H9 (cell line): ENCODE results near the gene ARG1. TPM values are rescaled to one million over a fixed set of nuclear protein-coding genes. Genes with fewer than 3 reads are reported as not detected.

Experiments used
- DNase-seq: peaks from one replicate; pipeline ENCODE4 v3.0.0-alpha.2; 2017
- H2AFZ ChIP-seq: one replicate; pipeline ENCODE4 v1.6.1; 2013; ENCODE audit warnings: mild to moderate bottlenecking, low read length, control low read depth, moderate library complexity
- H2AK5ac ChIP-seq: 2 replicates; pipeline ENCODE4 v1.6.1; 2013; ENCODE audit warnings: low read length, control low read depth, mixed read lengths; ENCODE audit not compliant: insufficient read length
- H2BK120ac ChIP-seq: one replicate; pipeline ENCODE4 v1.6.1; 2013; ENCODE audit warnings: low read depth, mild to moderate bottlenecking, low read length, control low read depth, inconsistent platforms; ENCODE audit not compliant: poor library complexity, severe bottlenecking
- H2BK12ac ChIP-seq: 2 replicates; pipeline ENCODE4 v1.6.1; 2013; ENCODE audit warnings: low read length, control low read depth, mixed read lengths, low read depth; ENCODE audit not compliant: insufficient read length
- H2BK15ac ChIP-seq: 2 replicates; pipeline ENCODE4 v1.6.1; 2013; ENCODE audit warnings: low read depth, low read length, control low read depth
- H2BK20ac ChIP-seq: one replicate; pipeline ENCODE4 v1.6.1; 2013; ENCODE audit warnings: low read depth, mild to moderate bottlenecking, low read length, control low read depth, inconsistent platforms; ENCODE audit not compliant: poor library complexity, severe bottlenecking
- H2BK5ac ChIP-seq: 2 replicates; pipeline ENCODE4 v1.6.1; 2013; ENCODE audit warnings: low read length, control low read depth, mixed read lengths; ENCODE audit not compliant: insufficient read length
- H3K14ac ChIP-seq: 2 replicates; pipeline ENCODE4 v1.6.1; 2013; ENCODE audit warnings: low read length, control low read depth; ENCODE audit not compliant: insufficient read depth
- H3K18ac ChIP-seq: 2 replicates; pipeline ENCODE4 v1.6.1; 2013; ENCODE audit warnings: low read depth, mild to moderate bottlenecking, mixed read lengths, low read length, control low read depth; ENCODE audit not compliant: insufficient read length
- H3K23ac ChIP-seq: 2 replicates; pipeline ENCODE4 v1.6.1; 2013; ENCODE audit warnings: low read length, control low read depth, mixed read lengths, low read depth; ENCODE audit not compliant: insufficient read length
- H3K23me2 ChIP-seq: 2 replicates; pipeline ENCODE4 v1.6.1; 2013; ENCODE audit warnings: low read depth, mild to moderate bottlenecking, mixed read lengths, low read length, control low read depth; ENCODE audit not compliant: insufficient read length, poor library complexity, severe bottlenecking
- H3K27ac ChIP-seq: 2 replicates; pipeline ENCODE4 v1.5.1; 2013; ENCODE audit warnings: low read length, control low read depth, mixed read lengths, low read depth; ENCODE audit not compliant: insufficient read length
- H3K27me3 ChIP-seq: 2 replicates; pipeline ENCODE4 v1.6.1; 2013; ENCODE audit warnings: low read length, control low read depth, inconsistent platforms; ENCODE audit not compliant: insufficient read depth
- H3K4ac ChIP-seq: 2 replicates; pipeline ENCODE4 v1.6.1; 2013; ENCODE audit warnings: low read depth, mild to moderate bottlenecking, control low read depth, inconsistent platforms, low read length, moderate library complexity
- H3K4me1 ChIP-seq: 2 replicates; pipeline ENCODE4 v1.6.1; 2013; ENCODE audit warnings: low read length, control low read depth, inconsistent platforms; ENCODE audit not compliant: insufficient read depth
- H3K4me2 ChIP-seq: 2 replicates; pipeline ENCODE4 v1.6.1; 2013; ENCODE audit warnings: low read length, control low read depth, mixed read lengths; ENCODE audit not compliant: insufficient read length, insufficient read depth
- H3K56ac ChIP-seq: 2 replicates; pipeline ENCODE4 v1.6.1; 2013; ENCODE audit warnings: low read depth, mild to moderate bottlenecking, mixed read lengths, low read length, control low read depth; ENCODE audit not compliant: insufficient read length
- H3K79me1 ChIP-seq: 2 replicates; pipeline ENCODE4 v1.6.1; 2013; ENCODE audit warnings: low read depth, mild to moderate bottlenecking, moderate library complexity, low read length, control low read depth, inconsistent platforms; ENCODE audit not compliant: insufficient read depth, poor library complexity, severe bottlenecking
- H3K79me2 ChIP-seq: 2 replicates; pipeline ENCODE4 v1.6.1; 2013; ENCODE audit warnings: low read length, control low read depth, inconsistent platforms; ENCODE audit not compliant: insufficient read depth
- H3K9ac ChIP-seq: 2 replicates; pipeline ENCODE4 v1.6.1; 2013; ENCODE audit warnings: low read length, control low read depth, mixed read lengths; ENCODE audit not compliant: insufficient read length; ENCODE audit errors: extremely low read depth
- H3K9me3 ChIP-seq: one replicate; pipeline ENCODE4 v1.6.1; 2013; ENCODE audit warnings: low read depth, low read length, inconsistent platforms; ENCODE audit not compliant: control insufficient read depth
- H3T11ph ChIP-seq: one replicate; pipeline ENCODE4 v1.6.1; 2013; ENCODE audit warnings: mild to moderate bottlenecking, low read length, control low read depth, inconsistent platforms
- H4K20me1 ChIP-seq: one replicate; pipeline ENCODE4 v1.6.1; 2013; ENCODE audit not compliant: control insufficient read depth, insufficient read length, insufficient read depth
- H4K5ac ChIP-seq: 2 replicates; pipeline ENCODE4 v1.6.1; 2013; ENCODE audit warnings: low read depth, mild to moderate bottlenecking, mixed read lengths, low read length, control low read depth; ENCODE audit not compliant: insufficient read length
- H4K8ac ChIP-seq: replicated peaks from 2 replicates; pipeline ENCODE4 v1.6.1; 2013; ENCODE audit warnings: low read length, control low read depth, mixed read lengths, low read depth; ENCODE audit not compliant: insufficient read length
- H4K91ac ChIP-seq: 2 replicates; pipeline ENCODE4 v1.6.1; 2013; ENCODE audit warnings: low read depth, mild to moderate bottlenecking, moderate library complexity, mixed read lengths, low read length, control low read depth; ENCODE audit not compliant: insufficient read length
- H3K27ac Mint-ChIP-seq, 3 experiments: 2 replicates in 2 of 3; 3 replicates in 1 of 3; pipeline ENCODE4 v1.8.0; 2020 to 2021; ENCODE audit warnings: mixed read lengths in 3 of 3, mild to moderate bottlenecking in 1 of 3, moderate library complexity in 1 of 3
- H3K27me3 Mint-ChIP-seq: 2 replicates; pipeline ENCODE4 v1.8.0; 2021; ENCODE audit warnings: low read depth, mild to moderate bottlenecking, moderate library complexity, mixed read lengths
- H3K36me3 Mint-ChIP-seq, 3 experiments: 2 replicates in 2 of 3; 3 replicates in 1 of 3; pipeline ENCODE4 v1.8.0; 2020 to 2021; ENCODE audit warnings: low read depth in 3 of 3, mixed read lengths in 3 of 3; ENCODE audit not compliant: insufficient read depth in 1 of 3
- H3K4me1 Mint-ChIP-seq, 2 experiments: 2 replicates each; pipeline ENCODE4 v1.8.0; 2020; ENCODE audit warnings: mixed read lengths in 2 of 2
- H3K4me3 Mint-ChIP-seq, 2 experiments: 2 replicates in 1 of 2; 3 replicates in 1 of 2; pipeline ENCODE4 v1.8.0; 2020 to 2021; ENCODE audit warnings: mild to moderate bottlenecking in 2 of 2, mixed read lengths in 2 of 2, moderate library complexity in 1 of 2
- H3K9me3 Mint-ChIP-seq, 2 experiments: 2 replicates in 1 of 2; 3 replicates in 1 of 2; pipeline ENCODE4 v1.8.0; 2020; ENCODE audit warnings: mild to moderate bottlenecking in 2 of 2, mixed read lengths in 2 of 2, moderate library complexity in 1 of 2
- WGBS: extraction: QIAGEN DNeasy Blood & Tissue Kit; methylation state at CpG from one replicate; pipeline ENCODE4 v1.1.7; 2013; ENCODE audit warnings: missing lambda C conversion rate, low lambda C conversion rate, mixed read lengths; ENCODE audit not compliant: insufficient read length; ENCODE audit errors: extremely low coverage; 5-methylcytosine and 5-hydroxymethylcytosine counted together
- total RNA-seq: library from RNA; stranded (reverse); gene quantifications from 2 replicates; pipeline ENCODE4 v1.2.1, GENCODE V29; 2021
- TF ChIP-seq, protein P1 (sequence below): fragments of 200-600 bp; sonication (generic); conservative IDR thresholded peaks from 3 replicates; pipeline ENCODE4 v1.8.0; 2021; ENCODE audit warnings: antibody characterized with exemption, mild to moderate bottlenecking

ARG1 gene
- total RNA-seq, 1 experiment from 2014 or later, result not detected

DNA sequence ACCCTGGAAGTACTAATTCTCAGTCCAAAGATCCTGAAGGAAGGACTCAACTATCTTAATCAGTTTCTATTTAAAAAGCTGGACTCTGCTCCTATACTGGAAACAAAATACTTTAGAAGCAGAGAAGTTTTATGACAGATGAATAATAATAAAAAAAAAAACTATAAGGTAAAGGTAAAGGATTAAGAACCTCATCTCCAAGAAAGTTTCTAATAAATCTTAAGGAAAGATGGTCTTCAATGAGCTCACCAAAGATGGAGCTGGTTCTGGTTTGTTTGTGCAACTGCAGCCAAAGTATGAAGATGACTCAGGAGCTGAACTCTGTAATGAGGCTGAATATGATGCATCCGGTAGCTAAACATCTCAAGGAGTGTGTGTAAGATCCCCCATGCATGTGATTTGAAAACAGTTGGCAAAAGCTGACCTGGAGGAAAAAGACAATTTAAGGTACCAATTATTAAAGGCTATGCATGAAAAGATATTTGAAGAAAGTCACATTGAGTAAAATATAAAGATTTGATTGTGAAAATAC, 29.8 kb downstream of the ARG1 start:
- Mint-ChIP-seq H3K27ac (no peak overlapping the region), H3K27me3 (no peaks in the 10 kb centered on the region), H3K36me3 (peaks cover 2 to 54% (median 49%) of the 10 kb centered on the region in 3 experiments; a peak in 5 of 7 replicates), H3K4me3 (no peak overlapping the region), H3K9me3 (no peaks in the 10 kb centered on the region), H3K4me1 (no peaks in the 10 kb centered on the region)
- H3K14ac ChIP-seq, result no peak overlapping the region
- H3K27ac ChIP-seq, result no peak overlapping the region
- no peak overlapping the region for H2BK12ac ChIP-seq
- H3K4ac ChIP-seq, result no peak overlapping the region
- no peak overlapping the region for H2BK5ac ChIP-seq
- no peak overlapping the region for H3K56ac ChIP-seq
- H3K79me1 ChIP-seq, result no peaks in the 10 kb centered on the region
- no peak overlapping the region for H3K4me2 ChIP-seq
- no peak for DNase-seq
- H3K27me3 ChIP-seq, result no peaks in the 10 kb centered on the region
- no peak overlapping the region for H3K23ac ChIP-seq
- no peak overlapping the region for H2BK120ac ChIP-seq
- no peak overlapping the region for H2BK20ac ChIP-seq
- H4K8ac ChIP-seq, result no peak overlapping the region
- no peak overlapping the region for H3K9ac ChIP-seq
- no peak overlapping the region for H2BK15ac ChIP-seq
- H3K18ac ChIP-seq, result no peak overlapping the region
- H4K5ac ChIP-seq, result no peak overlapping the region
- H4K91ac ChIP-seq, result no peak overlapping the region
- H3K9me3 ChIP-seq, result no peaks in the 10 kb centered on the region
- no peaks in the 10 kb centered on the region for H4K20me1 ChIP-seq
- no CpG with 5 or more reads among the region's 1 CpG for WGBS
- H2AK5ac ChIP-seq, result no peak overlapping the region
- TF ChIP-seq, protein P1, sequence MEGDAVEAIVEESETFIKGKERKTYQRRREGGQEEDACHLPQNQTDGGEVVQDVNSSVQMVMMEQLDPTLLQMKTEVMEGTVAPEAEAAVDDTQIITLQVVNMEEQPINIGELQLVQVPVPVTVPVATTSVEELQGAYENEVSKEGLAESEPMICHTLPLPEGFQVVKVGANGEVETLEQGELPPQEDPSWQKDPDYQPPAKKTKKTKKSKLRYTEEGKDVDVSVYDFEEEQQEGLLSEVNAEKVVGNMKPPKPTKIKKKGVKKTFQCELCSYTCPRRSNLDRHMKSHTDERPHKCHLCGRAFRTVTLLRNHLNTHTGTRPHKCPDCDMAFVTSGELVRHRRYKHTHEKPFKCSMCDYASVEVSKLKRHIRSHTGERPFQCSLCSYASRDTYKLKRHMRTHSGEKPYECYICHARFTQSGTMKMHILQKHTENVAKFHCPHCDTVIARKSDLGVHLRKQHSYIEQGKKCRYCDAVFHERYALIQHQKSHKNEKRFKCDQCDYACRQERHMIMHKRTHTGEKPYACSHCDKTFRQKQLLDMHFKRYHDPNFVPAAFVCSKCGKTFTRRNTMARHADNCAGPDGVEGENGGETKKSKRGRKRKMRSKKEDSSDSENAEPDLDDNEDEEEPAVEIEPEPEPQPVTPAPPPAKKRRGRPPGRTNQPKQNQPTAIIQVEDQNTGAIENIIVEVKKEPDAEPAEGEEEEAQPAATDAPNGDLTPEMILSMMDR, result no peak
- no peaks in the 10 kb centered on the region for H3K79me2 ChIP-seq
- no peaks in the 10 kb centered on the region for H3K23me2 ChIP-seq
- H2AFZ ChIP-seq, result no peak overlapping the region
- H3T11ph ChIP-seq, result no peak overlapping the region
- no peaks in the 10 kb centered on the region for H3K4me1 ChIP-seq
